ENCODE data around the gene GRPEL1. TPM values are rescaled to one million over a fixed set of nuclear protein-coding genes. Genes with fewer than 3 reads are reported as not detected.

Gene GRPEL1
- polyA plus RNA-seq, 1 of the 3 experiments (the other 2 are of a cell fraction): 29.8 TPM

GRCh38 chr4:7105276-7105675 is 37.4 kb upstream of the GRPEL1 start:
- Histone ChIP-seq H3K9me2 (no peaks in the 10 kb centered on the region), H2AFZ (ENCODE audit: low read depth) (no peak overlapping the region), H3K9me3 (no peaks in the 10 kb centered on the region), H3K9ac (no peak overlapping the region), H4K20me1 (ENCODE audit: insufficient read depth) (no peaks in the 10 kb centered on the region), H3K27me3 (ENCODE audit: insufficient read depth) (no peaks in the 10 kb centered on the region), H3K27ac (ENCODE audit: low read depth in 2 of 2, low read length in 1 of 2) (no peak overlapping the region), H3K4me3 (ENCODE audit: low read depth in 2 of 2, low read length in 1 of 2) (no peak overlapping the region), H3K36me3 (replicated peaks in 1 of 2; ENCODE audit: control insufficient read depth in 1 of 2, insufficient read depth in 2 of 2, low read length in 1 of 2) (no peaks in the 10 kb centered on the region), H3K4me1 (ENCODE audit: control insufficient read depth in 1 of 2, insufficient read depth in 2 of 2, low read depth in 1 of 2, low read length in 1 of 2) (peaks cover 7 to 21% of the 10 kb centered on the region in 2 experiments; a peak in 2 of 4 replicates), H3K4me2 (no peak overlapping the region), H3F3A (replicated peaks; ENCODE audit: insufficient read depth) (no peaks in the 10 kb centered on the region), H3K79me2 (ENCODE audit: insufficient read depth) (no peaks in the 10 kb centered on the region)
- no peak for DNase-seq
- CTCF ChIA-PET: interaction anchor here (2.5 kb wide), 1 partner anchor 35 kb away, joined by 7 read pairs; no protein-coding TSS in a partner anchor
- POLR2A ChIA-PET: no interaction called here
- TF ChIP-seq PBX3 (IDR thresholded peaks at IDR 0.05) (no peak), ZBTB33 (IDR thresholded peaks at IDR 0.05; ENCODE audit: borderline replicate concordance, low read depth) (no peak), EP300 (IDR thresholded peaks at IDR 0.05; ENCODE audit: borderline replicate concordance in 1 of 2, low read depth in 1 of 2, low read length in 1 of 2) (no peak), FOXM1 (IDR thresholded peaks at IDR 0.05; ENCODE audit: low read depth) (no peak), USF2 (IDR thresholded peaks at IDR 0.05; ENCODE audit: borderline replicate concordance, low read depth, low read length) (no peak), MXI1 (IDR thresholded peaks at IDR 0.05; ENCODE audit: low read depth, low read length) (no peak), JUND (IDR thresholded peaks at IDR 0.05) (no peak), YY1 (IDR thresholded peaks at IDR 0.05; ENCODE audit: low read depth) (no peak), REST (IDR thresholded peaks at IDR 0.05; ENCODE audit: low read depth, low read length) (no peak), POLR2AphosphoS5 (IDR thresholded peaks at IDR 0.05; ENCODE audit: low read depth, low read length) (no peak), GATA2 (CRISPR knock-in tag; IDR thresholded peaks at IDR 0.05) (no peak), RXRA (IDR thresholded peaks at IDR 0.05; ENCODE audit: borderline replicate concordance, low read depth) (no peak)
- 67% methylated on average over 7 of the region's 15 CpGs for WGBS (ENCODE audit: low lambda C conversion rate)

Data from SK-N-SH (cell line).